ENCODE measurements around the gene NINL. TPM values are rescaled to one million over a fixed set of nuclear protein-coding genes. Genes with fewer than 3 reads are reported as not detected.

Gene NINL
- total and polyA plus RNA-seq, 2 of the 8 experiments (the other 6 are each of a cell fraction or from before 2014, with no cell fraction given) = 15.3 to 30.0 TPM

DNA sequence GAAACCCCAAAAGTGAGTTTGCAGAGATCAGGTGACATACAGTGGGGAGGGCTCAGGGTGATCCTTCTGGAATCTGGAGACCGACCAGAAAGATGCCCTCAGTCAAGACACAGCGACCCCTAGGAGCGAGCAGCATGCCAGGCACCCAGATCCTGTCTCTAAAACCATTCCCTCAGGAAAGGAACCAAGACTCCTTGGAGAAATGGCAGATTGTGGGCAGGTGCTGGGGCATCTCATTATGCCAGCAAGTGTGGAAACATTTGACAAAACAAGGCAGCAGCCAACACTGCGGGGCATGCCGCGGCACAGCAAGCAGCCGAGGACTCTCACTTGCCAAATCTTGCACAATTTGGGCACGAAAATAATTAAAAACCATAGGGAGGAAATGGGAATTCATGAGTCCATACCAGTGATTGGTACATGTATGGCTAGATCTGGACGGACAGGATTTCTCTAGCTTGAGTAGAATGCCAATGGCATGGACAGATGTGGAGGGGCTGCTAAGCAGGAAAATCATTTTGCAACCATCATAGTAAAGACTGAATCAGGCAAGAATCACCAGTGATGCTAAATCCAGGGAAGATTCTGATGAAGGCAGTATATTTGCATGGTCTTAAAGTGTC lies 101.0 kb downstream of the NINL start:
- TF ChIP-seq CHD2 (IDR thresholded peaks at IDR 0.05; ENCODE audit: low read length) = no peak
- no peak for TF ChIP-seq SIX5 (IDR thresholded peaks at IDR 0.05; ENCODE audit: low read depth, low read length)
- TF ChIP-seq SAP30 (IDR thresholded peaks at IDR 0.05; ENCODE audit: insufficient read depth, insufficient replicate concordance, low read length) = no peak
- no peak for TF ChIP-seq CEBPB (IDR thresholded peaks at IDR 0.05; ENCODE audit: low read depth, low read length)
- TF ChIP-seq CBX5 (IDR thresholded peaks at IDR 0.05; ENCODE audit: low read depth, low read length) = no peak
- TF ChIP-seq, protein P1, sequence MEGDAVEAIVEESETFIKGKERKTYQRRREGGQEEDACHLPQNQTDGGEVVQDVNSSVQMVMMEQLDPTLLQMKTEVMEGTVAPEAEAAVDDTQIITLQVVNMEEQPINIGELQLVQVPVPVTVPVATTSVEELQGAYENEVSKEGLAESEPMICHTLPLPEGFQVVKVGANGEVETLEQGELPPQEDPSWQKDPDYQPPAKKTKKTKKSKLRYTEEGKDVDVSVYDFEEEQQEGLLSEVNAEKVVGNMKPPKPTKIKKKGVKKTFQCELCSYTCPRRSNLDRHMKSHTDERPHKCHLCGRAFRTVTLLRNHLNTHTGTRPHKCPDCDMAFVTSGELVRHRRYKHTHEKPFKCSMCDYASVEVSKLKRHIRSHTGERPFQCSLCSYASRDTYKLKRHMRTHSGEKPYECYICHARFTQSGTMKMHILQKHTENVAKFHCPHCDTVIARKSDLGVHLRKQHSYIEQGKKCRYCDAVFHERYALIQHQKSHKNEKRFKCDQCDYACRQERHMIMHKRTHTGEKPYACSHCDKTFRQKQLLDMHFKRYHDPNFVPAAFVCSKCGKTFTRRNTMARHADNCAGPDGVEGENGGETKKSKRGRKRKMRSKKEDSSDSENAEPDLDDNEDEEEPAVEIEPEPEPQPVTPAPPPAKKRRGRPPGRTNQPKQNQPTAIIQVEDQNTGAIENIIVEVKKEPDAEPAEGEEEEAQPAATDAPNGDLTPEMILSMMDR (IDR thresholded peaks at IDR 0.05; ENCODE audit: control extremely low read depth in 1 of 3, insufficient read depth in 1 of 3, low read depth in 1 of 3, low read length in 3 of 3) = peak; percentile 19 to 45 (median 40); a peak in 2 of 4 replicates

More for the DNA sequence above, 101.0 kb downstream of the NINL start:
- H3K79me2 ChIP-seq (ENCODE audit: control insufficient read depth in 1 of 2, insufficient read depth in 2 of 2, low read length in 2 of 2) = no peaks in the 10 kb centered on the region
- no peak overlapping the region for H3K4me2 ChIP-seq (ENCODE audit: insufficient read depth in 1 of 2, low read depth in 2 of 2, low read length in 2 of 2)
- peaks cover 2 to 18% (median 11%) of the 10 kb centered on the region in 4 experiments; a peak in 6 of 8 replicates for H3K36me3 ChIP-seq (ENCODE audit: control insufficient read depth in 2 of 4, insufficient read depth in 4 of 4, low read length in 3 of 4)
- H3K14ac ChIP-seq (ENCODE audit: insufficient read length) = no peak overlapping the region
- no peaks in the 10 kb centered on the region for H3K23me2 ChIP-seq (ENCODE audit: low read depth, low read length)
- FAIRE-seq = no peak
- H2AK5ac ChIP-seq (ENCODE audit: low read depth, low read length) = no peak overlapping the region
- WGBS, 2 experiments (ENCODE audit: extremely low coverage in 1 of 2, insufficient coverage in 1 of 2, insufficient read length in 1 of 2, insufficient replicate concordance in 2 of 2, low coverage in 1 of 2, low lambda C conversion rate in 2 of 2, missing lambda C conversion rate in 1 of 2) = 90% methylated on average over 9 of the region's 9 CpGs; no CpG with 5 or more reads in 1 of the 2 experiments
- POLR2A ChIA-PET (ENCODE audit: partially characterized antibody) = no interaction called here
- H3K9ac ChIP-seq (replicated peaks in 1 of 4; ENCODE audit: extremely low read depth in 1 of 4, low read depth in 3 of 4, low read length in 3 of 4) = 0 out of 7 replicates have a peak overlapping the region, but pooled peaks of 1 of the 4 experiments have one; percentile 5
- H4K91ac ChIP-seq (replicated peaks; ENCODE audit: insufficient read length, low read length) = no peak overlapping the region
- H3K79me1 ChIP-seq (ENCODE audit: low read depth, low read length) = no peaks in the 10 kb centered on the region
- no peak for DNase-seq (ENCODE audit: low read depth in 1 of 2, low spot score in 2 of 2)
- no peak overlapping the region for H3K18ac ChIP-seq (ENCODE audit: extremely low read depth, low read length)
- H3K27ac ChIP-seq (ENCODE audit: low read depth, low read length) = no peak overlapping the region
- H2AFZ ChIP-seq (ENCODE audit: low read length) = no peak overlapping the region
- no peak overlapping the region for H4K5ac ChIP-seq (ENCODE audit: insufficient read length, low read depth, low read length)
- no peak overlapping the region for H2BK12ac ChIP-seq (ENCODE audit: low read depth, low read length)
- H2BK20ac ChIP-seq (ENCODE audit: low read length) = no peak overlapping the region
- H3K4me3 ChIP-seq (ENCODE audit: extremely low read depth in 1 of 4, insufficient read depth in 2 of 4, low read depth in 3 of 4, low read length in 4 of 4) = no peak overlapping the region
- H2BK5ac ChIP-seq (ENCODE audit: low read depth, low read length) = no peak overlapping the region
- H4K8ac ChIP-seq (ENCODE audit: extremely low read depth, insufficient read depth, low read length) = no peak overlapping the region
- no peak overlapping the region for H3K56ac ChIP-seq (replicated peaks; ENCODE audit: insufficient read length, low read depth, low read length)
- no peak overlapping the region for H2BK15ac ChIP-seq (ENCODE audit: low read length)
- no peaks in the 10 kb centered on the region for H3K27me3 ChIP-seq (replicated peaks in 1 of 4; ENCODE audit: control insufficient read depth in 3 of 4, extremely low read depth in 1 of 4, insufficient read depth in 3 of 4, low read length in 3 of 4)
- no peaks in the 10 kb centered on the region for H3K9me3 ChIP-seq (ENCODE audit: insufficient read depth in 2 of 2, low read depth in 1 of 2, low read length in 1 of 2)
- peaks cover 0 to 5% (median 2%) of the 10 kb centered on the region in 4 experiments; a peak in 4 of 7 replicates for H3K4me1 ChIP-seq (replicated peaks in 1 of 4; ENCODE audit: control insufficient read depth in 3 of 4, insufficient read depth in 4 of 4, low read length in 3 of 4)
- H4K20me1 ChIP-seq (replicated peaks in 1 of 2; ENCODE audit: control insufficient read depth in 1 of 2, insufficient read depth in 2 of 2, low read length in 2 of 2) = no peaks in the 10 kb centered on the region
- CTCF ChIA-PET (ENCODE audit: partially characterized antibody) = interaction anchor here (0.6 to 1.7 kb wide), 3 partner anchors 14 to 70 kb away, joined by 3 to 4 read pairs (median 3); no protein-coding TSS in a partner anchor
- H2BK120ac ChIP-seq (replicated peaks; ENCODE audit: low read depth, low read length) = no peak overlapping the region
- H3K4ac ChIP-seq (replicated peaks; ENCODE audit: insufficient read length, low read depth, low read length) = no peak overlapping the region
- no peak overlapping the region for H3K23ac ChIP-seq (ENCODE audit: insufficient read length)
